Lung (tissue), 12 donors: ENCODE data around the gene GNAO1. TPM values are rescaled to one million over a fixed set of nuclear protein-coding genes. Genes with fewer than 3 reads are reported as not detected.
A peak's percentile ranks its signal among the peaks of the same experiment; 100 is the strongest.

Experiments used
- ATAC-seq: fragments of 200-7000 bp; cut with Tn5 transposase; one replicate; pipeline ENCODE4 v1.9.1; 2020; ENCODE audit warnings: moderate number of reproducible peaks; ENCODE audit not compliant: insufficient read depth, low FRiP score
- DNase-seq, 3 donors: peaks; one replicate each; pipeline ENCODE4 v3.0.0-alpha.2; 2013 to 2017
- H3K27ac ChIP-seq, 2 donors: one replicate each; pipeline ENCODE4 v1.5.1; 2013; ENCODE audit warnings: mild to moderate bottlenecking in 2 of 2, moderate library complexity in 2 of 2, control low read depth in 1 of 2, inconsistent platforms in 1 of 2, low read depth in 1 of 2, low read length in 1 of 2
- H3K27me3 ChIP-seq, 3 donors: one replicate each; pipeline ENCODE4 v1.5.1; 2013; ENCODE audit warnings: low read length in 2 of 3; ENCODE audit not compliant: control insufficient read depth in 3 of 3, insufficient read depth in 3 of 3
- H3K36me3 ChIP-seq, 4 donors: one replicate each; pipeline ENCODE4 v1.5.1; 2013; ENCODE audit warnings: low read length in 4 of 4, mild to moderate bottlenecking in 1 of 4, moderate library complexity in 1 of 4; ENCODE audit not compliant: control insufficient read depth in 4 of 4, insufficient read depth in 4 of 4
- H3K4me1 ChIP-seq, 5 donors: one replicate each; pipeline ENCODE4 v1.5.1; 2013; ENCODE audit warnings: low read length in 5 of 5, mild to moderate bottlenecking in 2 of 5, moderate library complexity in 1 of 5; ENCODE audit not compliant: control insufficient read depth in 5 of 5, insufficient read depth in 5 of 5
- H3K4me3 ChIP-seq: one replicate; pipeline ENCODE4 v1.5.1; 2013; ENCODE audit warnings: mild to moderate bottlenecking, control low read depth, moderate library complexity
- H3K9ac ChIP-seq, 2 donors: one replicate each; pipeline ENCODE4 v1.5.1; 2013; ENCODE audit warnings: low read length in 2 of 2, control low read depth in 1 of 2; ENCODE audit not compliant: insufficient read depth in 1 of 2
- H3K9me3 ChIP-seq, 4 donors: one replicate each; pipeline ENCODE4 v1.5.1; 2013; ENCODE audit warnings: low read length in 3 of 4, mild to moderate bottlenecking in 1 of 4, moderate library complexity in 1 of 4; ENCODE audit not compliant: control insufficient read depth in 4 of 4, insufficient read depth in 3 of 4
- CTCF ChIP-seq: IDR thresholded peaks from 2 replicates; pipeline ENCODE4 v1.5.1; 2012; ENCODE audit warnings: mild to moderate bottlenecking; ENCODE audit errors: control extremely low read depth, extremely low read depth
- WGBS, 2 donors: extraction: QIAGEN DNeasy Blood & Tissue Kit; methylation state at CpG; one replicate each; pipeline ENCODE4 v1.1.7; 2013; 5-methylcytosine and 5-hydroxymethylcytosine counted together
- polyA plus RNA-seq, 2 donors: library from polyadenylated mRNA; stranded (reverse); fragments of 200-250 nt; gene quantifications; one replicate each; pipeline ENCODE4 v1.2.1, GENCODE V29; 2013
- total RNA-seq, 2 donors: library from RNA; depleted of rRNA in 1 of 2; stranded (reverse); fragments of >200 nt in 1 of 2; gene quantifications; one replicate each; pipeline ENCODE4 v1.2.1, GENCODE V29; 2014 to 2021
- donor health status: control.
- donor health status: control.
- donor health status: Bipolar disorder and iron deficiency.
- donor health status: healthy.
- donor health status: DM: yes; HTN: yes; CAD: no.

Gene GNAO1
- total and polyA plus RNA-seq, 4 donors, result 0.33 to 5.2 (median 0.76) TPM

- Histone ChIP-seq H3K36me3 (no peaks in the 10 kb centered on the region), H3K4me1 (peaks cover 0 to 21% (median 0%) of the 10 kb centered on the region in 5 donors), H3K27ac (no peak overlapping the region), H3K9ac (no peak overlapping the region), H3K4me3 (no peak overlapping the region), H3K9me3 (no peaks in the 10 kb centered on the region), H3K27me3 (peaks cover 0 to 6% (median 0%) of the 10 kb centered on the region in 3 donors)
- TF ChIP-seq CTCF, result no peak
- 84 to 88% methylated on average over 13 to 15 of the region's 15 CpGs for WGBS, 2 donors
- peak in 1 of 3 donors; percentile 12 for DNase-seq
- no peak for ATAC-seq
These were observed 162.0 kb downstream of the GNAO1 start for GRCh38 chr16:56353054-56353921.

- ATAC-seq (no peak), DNase-seq (peak in 1 of 3 donors; percentile 7)
- Histone ChIP-seq H3K4me3 (no peak overlapping the region), H3K9ac (no peak overlapping the region), H3K36me3 (no peaks in the 10 kb centered on the region), H3K9me3 (no peaks in the 10 kb centered on the region), H3K4me1 (peaks cover 0 to 25% (median 0%) of the 10 kb centered on the region in 5 donors), H3K27me3 (peaks cover 0 to 6% (median 0%) of the 10 kb centered on the region in 3 donors), H3K27ac (no peak overlapping the region)
- 96% methylated on average over 7 of the region's 7 CpGs for WGBS, 2 donors
- no peak for TF ChIP-seq CTCF
These were observed 162.7 kb downstream of the GNAO1 start for GRCh38 chr16:56354016-56354415.

GRCh38 chr16:56354746-56355145 lies 163.5 kb downstream of the GNAO1 start:
- no peak overlapping the region for H3K9ac ChIP-seq
- no peak for TF ChIP-seq CTCF
- ATAC-seq, result no peak
- no peaks in the 10 kb centered on the region for H3K9me3 ChIP-seq
- H3K4me3 ChIP-seq, result no peak overlapping the region
- DNase-seq, result peak in 1 of 3 donors; percentile 8
- H3K4me1 ChIP-seq, result peaks cover 0 to 29% (median 0%) of the 10 kb centered on the region in 5 donors
- no peaks in the 10 kb centered on the region for H3K36me3 ChIP-seq
- H3K27me3 ChIP-seq, result peaks cover 0 to 6% (median 0%) of the 10 kb centered on the region in 3 donors
- no peak overlapping the region for H3K27ac ChIP-seq
- WGBS, 2 donors, result 88 to 94% methylated on average over 17 of the region's 17 CpGs
